Right atrium auricular region (tissue), 2 donors: ENCODE results near the gene IFT122. TPM values are rescaled to one million over a fixed set of nuclear protein-coding genes. Genes with fewer than 3 reads are reported as not detected.

Experiments
- DNase-seq: peaks from one replicate; pipeline ENCODE4 v3.0.0-alpha.2; 2019; ENCODE audit warnings: low spot score
- H3K27ac ChIP-seq, 2 donors: fragments of 200-600 bp; sonication (generic); 1 replicate in 1 of 2; 2 replicates in 1 of 2; pipeline ENCODE4 v1.5.1; 2016 to 2019
- H3K27me3 ChIP-seq, 2 donors: fragments of 200-600 bp; sonication (generic); one replicate each; pipeline versions ENCODE4 v1.5.1 to v1.6.0; 2017 to 2019
- H3K36me3 ChIP-seq: fragments of 200-600 bp; sonication (generic); one replicate; pipeline ENCODE4 v1.5.1; 2016
- H3K4me1 ChIP-seq, 2 donors: fragments of 200-600 bp; sonication (generic); one replicate each; pipeline versions ENCODE4 v1.5.1 to v1.6.0; 2017 to 2019
- H3K4me3 ChIP-seq, 2 donors: fragments of 200-600 bp; sonication (generic); 1 replicate in 1 of 2; 2 replicates in 1 of 2; pipeline ENCODE4 v1.5.1; 2017 to 2019; ENCODE audit warnings: mild to moderate bottlenecking in 1 of 2, moderate library complexity in 1 of 2
- H3K9me3 ChIP-seq, 2 donors: fragments of 200-600 bp; sonication (generic); one replicate each; pipeline ENCODE4 v1.5.1; 2019
- total RNA-seq, 2 donors: library from RNA; depleted of rRNA; stranded (reverse); fragments of >200 nt; gene quantifications; one replicate each; pipeline ENCODE4 v1.1.0, GENCODE V29; 2016
- TF ChIP-seq, protein P1 (sequence below), 2 donors: fragments of 200-600 bp; sonication (generic); IDR thresholded peaks; one replicate each; pipeline ENCODE4 v1.5.1; 2019; ENCODE audit warnings: antibody characterized with exemption in 2 of 2

The IFT122 gene
- total RNA-seq, 2 donors from 2014 or later: 18.5 to 36.9 TPM

- no peaks in the 10 kb centered on the region for H3K9me3 ChIP-seq
- no peaks in the 10 kb centered on the region for H3K27me3 ChIP-seq
- H3K36me3 ChIP-seq: peaks cover 70% of the 10 kb centered on the region
- H3K4me1 ChIP-seq: peaks cover 0 to 10% of the 10 kb centered on the region in 2 donors
- H3K27ac ChIP-seq: no peak overlapping the region
- no peak for DNase-seq
- no peak overlapping the region for H3K4me3 ChIP-seq
- TF ChIP-seq, protein P1, sequence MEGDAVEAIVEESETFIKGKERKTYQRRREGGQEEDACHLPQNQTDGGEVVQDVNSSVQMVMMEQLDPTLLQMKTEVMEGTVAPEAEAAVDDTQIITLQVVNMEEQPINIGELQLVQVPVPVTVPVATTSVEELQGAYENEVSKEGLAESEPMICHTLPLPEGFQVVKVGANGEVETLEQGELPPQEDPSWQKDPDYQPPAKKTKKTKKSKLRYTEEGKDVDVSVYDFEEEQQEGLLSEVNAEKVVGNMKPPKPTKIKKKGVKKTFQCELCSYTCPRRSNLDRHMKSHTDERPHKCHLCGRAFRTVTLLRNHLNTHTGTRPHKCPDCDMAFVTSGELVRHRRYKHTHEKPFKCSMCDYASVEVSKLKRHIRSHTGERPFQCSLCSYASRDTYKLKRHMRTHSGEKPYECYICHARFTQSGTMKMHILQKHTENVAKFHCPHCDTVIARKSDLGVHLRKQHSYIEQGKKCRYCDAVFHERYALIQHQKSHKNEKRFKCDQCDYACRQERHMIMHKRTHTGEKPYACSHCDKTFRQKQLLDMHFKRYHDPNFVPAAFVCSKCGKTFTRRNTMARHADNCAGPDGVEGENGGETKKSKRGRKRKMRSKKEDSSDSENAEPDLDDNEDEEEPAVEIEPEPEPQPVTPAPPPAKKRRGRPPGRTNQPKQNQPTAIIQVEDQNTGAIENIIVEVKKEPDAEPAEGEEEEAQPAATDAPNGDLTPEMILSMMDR (IDR thresholded peaks at IDR 0.05): no peak
Observed at GRCh38 chr3:129569856-129570255, 129.8 kb downstream of the IFT122 start.

Other genes with a start within 250 kb of the IFT122 start
- gene COPG1, start 190.6 kb upstream of the IFT122 start, total RNA-seq: 10 to 100 TPM; 88.7 to 99.2 TPM
- 10 to 100 TPM; 32.7 to 38.9 TPM for gene HMCES, start 161.4 kb upstream of the IFT122 start, total RNA-seq
- under 1 TPM in 1 of 2 donors, not detected in 1; 0.28 TPM for gene EFCAB12, start 11.6 kb upstream of the IFT122 start, total RNA-seq
- 10 to 100 TPM; 17.8 to 26.4 TPM for gene MBD4, start 276 bp upstream of the IFT122 start, total RNA-seq
- gene RHO, start 88.4 kb downstream of the IFT122 start, total RNA-seq: not detected
- not detected for gene H1-8, start 103.0 kb downstream of the IFT122 start, total RNA-seq
- 10 to 100 TPM; 44.5 to 93.1 TPM for gene PLXND1, start 166.5 kb downstream of the IFT122 start, total RNA-seq